Osteocyte (in vitro differentiated cells): ENCODE data around the gene MBP. TPM values are rescaled to one million over a fixed set of nuclear protein-coding genes. Genes with fewer than 3 reads are reported as not detected.
"Not testable (repeated sequence)": the region's sequence is repeated elsewhere in the genome, so short reads cannot be mapped to it uniquely, and the experiment has no call there.

ENCODE experiments used
- DNase-seq: peaks from one replicate; pipeline ENCODE4 v3.0.0; 2021; ENCODE audit warnings: mixed read lengths; ENCODE audit not compliant: unreplicated experiment; ENCODE audit errors: extremely low spot score
- H3K27ac Mint-ChIP-seq: one replicate; pipeline ENCODE4 v1.8.0; 2021; ENCODE audit warnings: mild to moderate bottlenecking, mixed read lengths; ENCODE audit not compliant: unreplicated experiment
- H3K27me3 Mint-ChIP-seq: one replicate; pipeline ENCODE4 v1.8.0; 2021; ENCODE audit warnings: mixed read lengths; ENCODE audit not compliant: unreplicated experiment
- H3K36me3 Mint-ChIP-seq: one replicate; pipeline ENCODE4 v1.8.0; 2021; ENCODE audit warnings: mixed read lengths; ENCODE audit not compliant: unreplicated experiment
- H3K4me1 Mint-ChIP-seq: one replicate; pipeline ENCODE4 v1.8.0; 2021; ENCODE audit warnings: mixed read lengths; ENCODE audit not compliant: unreplicated experiment
- H3K4me3 Mint-ChIP-seq: one replicate; pipeline ENCODE4 v1.8.0; 2021; ENCODE audit warnings: mild to moderate bottlenecking, moderate library complexity, mixed read lengths; ENCODE audit not compliant: unreplicated experiment
- H3K9me3 Mint-ChIP-seq: one replicate; pipeline ENCODE4 v1.8.0; 2021; ENCODE audit warnings: mixed read lengths; ENCODE audit not compliant: unreplicated experiment
- total RNA-seq: library from RNA; stranded (reverse); gene quantifications from 2 replicates; pipeline ENCODE4 v1.2.1, GENCODE V29; 2021
- TF ChIP-seq, protein P1 (sequence below): fragments of 200-600 bp; sonication (generic); IDR thresholded peaks from 2 replicates; pipeline ENCODE4 v1.5.0; 2021; ENCODE audit warnings: antibody characterized with exemption, mild to moderate bottlenecking, moderate library complexity

Gene MBP
- total RNA-seq, 1 donor from 2014 or later, result 18.6 TPM

DNA sequence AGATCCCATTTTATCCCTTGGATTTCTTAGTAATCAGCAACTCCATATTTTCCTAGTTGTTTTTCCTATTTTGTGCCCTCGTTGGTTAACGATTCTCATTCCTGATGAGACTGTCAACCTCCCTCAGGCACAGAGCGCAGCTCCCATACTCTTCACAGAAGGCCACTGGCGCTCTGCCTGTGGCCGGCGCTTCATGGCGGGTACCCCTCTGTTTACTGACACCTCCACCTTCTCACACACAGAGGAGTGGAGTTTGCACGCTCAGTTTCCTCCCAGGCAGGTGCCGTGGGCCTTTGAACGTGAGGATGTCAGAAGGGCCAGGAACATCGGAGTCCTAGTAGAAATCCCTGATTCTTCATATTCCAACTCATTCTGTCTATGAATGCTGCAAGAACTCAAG, 139.0 kb downstream of the MBP start:
- H3K27ac Mint-ChIP-seq, result no peak overlapping the region
- TF ChIP-seq, protein P1, sequence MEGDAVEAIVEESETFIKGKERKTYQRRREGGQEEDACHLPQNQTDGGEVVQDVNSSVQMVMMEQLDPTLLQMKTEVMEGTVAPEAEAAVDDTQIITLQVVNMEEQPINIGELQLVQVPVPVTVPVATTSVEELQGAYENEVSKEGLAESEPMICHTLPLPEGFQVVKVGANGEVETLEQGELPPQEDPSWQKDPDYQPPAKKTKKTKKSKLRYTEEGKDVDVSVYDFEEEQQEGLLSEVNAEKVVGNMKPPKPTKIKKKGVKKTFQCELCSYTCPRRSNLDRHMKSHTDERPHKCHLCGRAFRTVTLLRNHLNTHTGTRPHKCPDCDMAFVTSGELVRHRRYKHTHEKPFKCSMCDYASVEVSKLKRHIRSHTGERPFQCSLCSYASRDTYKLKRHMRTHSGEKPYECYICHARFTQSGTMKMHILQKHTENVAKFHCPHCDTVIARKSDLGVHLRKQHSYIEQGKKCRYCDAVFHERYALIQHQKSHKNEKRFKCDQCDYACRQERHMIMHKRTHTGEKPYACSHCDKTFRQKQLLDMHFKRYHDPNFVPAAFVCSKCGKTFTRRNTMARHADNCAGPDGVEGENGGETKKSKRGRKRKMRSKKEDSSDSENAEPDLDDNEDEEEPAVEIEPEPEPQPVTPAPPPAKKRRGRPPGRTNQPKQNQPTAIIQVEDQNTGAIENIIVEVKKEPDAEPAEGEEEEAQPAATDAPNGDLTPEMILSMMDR, result no peak
- no peaks in the 10 kb centered on the region for H3K36me3 Mint-ChIP-seq
- H3K4me3 Mint-ChIP-seq, result no peak overlapping the region
- peaks cover 11% of the 10 kb centered on the region for H3K27me3 Mint-ChIP-seq
- no peaks in the 10 kb centered on the region for H3K4me1 Mint-ChIP-seq
- DNase-seq, result peak; percentile 49
- H3K9me3 Mint-ChIP-seq, result no peaks in the 10 kb centered on the region

DNA sequence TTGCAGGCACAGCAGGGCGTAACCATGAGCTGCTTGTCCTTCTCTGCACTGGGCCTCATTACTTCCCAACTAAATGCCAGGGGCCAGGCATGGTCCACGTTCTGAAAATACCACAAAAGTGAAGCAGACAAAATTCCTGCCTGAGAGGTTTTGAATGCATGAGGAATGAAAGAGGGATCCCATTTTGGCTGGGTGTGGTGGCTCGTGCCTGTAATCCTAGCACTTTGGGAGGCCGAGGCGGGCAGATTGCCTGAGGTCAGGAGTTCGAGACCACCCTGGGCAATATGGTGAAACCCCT, 139.5 kb downstream of the MBP start:
- no peaks in the 10 kb centered on the region for H3K9me3 Mint-ChIP-seq
- no peaks in the 10 kb centered on the region for H3K36me3 Mint-ChIP-seq
- peak; percentile 56 for DNase-seq
- no peak overlapping the region for H3K4me3 Mint-ChIP-seq
- no peaks in the 10 kb centered on the region for H3K4me1 Mint-ChIP-seq
- H3K27ac Mint-ChIP-seq, result no peak overlapping the region
- TF ChIP-seq, protein P1, result no peak
- H3K27me3 Mint-ChIP-seq, result peaks cover 14% of the 10 kb centered on the region

DNA sequence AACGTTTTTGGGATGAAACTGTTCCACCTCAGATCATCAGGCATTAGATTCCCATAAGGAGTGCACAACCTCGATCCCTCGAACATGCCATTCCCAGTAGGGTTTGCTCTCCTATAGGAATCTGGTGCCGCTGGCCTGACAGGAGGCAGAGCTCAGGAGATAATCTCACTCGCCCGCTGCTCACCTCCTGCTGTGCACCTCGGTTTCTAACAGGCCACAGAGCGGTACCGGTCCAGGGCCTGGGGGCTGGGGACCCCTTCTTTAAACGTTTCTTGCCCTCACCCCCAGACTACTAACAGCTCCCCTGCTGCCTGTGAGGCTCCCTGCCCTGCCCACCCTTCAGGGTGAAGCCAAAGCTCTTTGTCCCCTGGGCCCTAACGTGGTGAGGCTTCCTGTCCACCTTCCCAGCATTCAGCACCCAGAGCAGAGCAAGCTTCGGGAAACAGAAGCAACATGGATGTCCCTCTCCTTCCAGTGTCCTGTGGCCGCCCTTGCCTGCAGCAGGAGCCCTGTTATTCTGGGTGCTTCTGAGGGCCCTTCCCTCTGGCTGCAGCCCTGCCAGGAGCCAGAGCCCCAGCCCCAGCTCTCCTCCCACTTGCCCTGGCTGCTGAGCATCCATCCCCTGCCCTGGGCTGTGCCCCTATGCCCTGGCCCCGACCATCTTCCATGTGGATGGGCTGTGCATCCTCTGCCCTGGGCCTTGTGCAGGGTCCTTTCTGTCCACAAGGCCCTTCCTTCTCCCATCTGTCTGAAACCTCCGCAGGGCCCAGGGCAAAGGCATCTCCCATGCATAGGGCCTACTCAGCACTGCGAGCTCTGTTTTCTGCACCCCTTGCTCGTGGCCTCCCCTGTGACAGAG, 140.1 kb downstream of the MBP start:
- Mint-ChIP-seq H3K27me3 (peaks cover 15% of the 10 kb centered on the region), H3K9me3 (no peaks in the 10 kb centered on the region), H3K4me1 (no peaks in the 10 kb centered on the region), H3K36me3 (no peaks in the 10 kb centered on the region), H3K27ac (no peak overlapping the region), H3K4me3 (no peak overlapping the region)
- TF ChIP-seq, protein P1, result no peak
- no peak for DNase-seq

DNA sequence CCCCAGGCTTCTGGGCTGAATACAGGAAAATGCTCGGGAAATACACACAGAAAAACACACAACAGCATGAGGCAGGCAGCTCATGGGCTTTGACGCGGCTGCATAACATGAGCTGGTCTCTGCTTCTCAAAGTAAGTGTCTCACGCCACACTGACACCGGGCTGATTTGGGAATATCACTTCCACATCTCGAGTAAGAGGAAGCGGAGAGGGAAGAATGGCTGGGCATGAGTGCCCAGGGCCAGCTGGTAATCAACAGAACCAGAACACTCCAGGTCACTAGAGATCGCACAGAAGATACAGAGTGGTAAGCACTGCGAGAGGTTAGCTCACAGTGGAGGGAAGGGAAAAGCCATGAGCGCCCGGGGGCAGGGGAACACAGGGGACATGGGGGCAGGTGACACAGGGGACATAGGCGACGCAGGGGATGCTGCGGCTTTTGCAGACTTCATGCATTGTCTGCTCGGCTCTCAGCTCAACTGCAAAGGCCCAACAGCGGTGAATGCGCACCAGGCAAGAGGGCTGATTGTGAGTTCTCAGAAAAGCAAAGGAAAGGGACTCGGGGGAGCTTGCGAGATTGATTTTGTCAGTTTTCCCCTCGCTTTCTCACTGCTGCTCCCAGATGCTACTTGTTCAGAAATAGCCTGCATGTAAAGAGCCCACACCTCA, 141.4 kb downstream of the MBP start:
- no peaks in the 10 kb centered on the region for H3K36me3 Mint-ChIP-seq
- DNase-seq, result peak; percentile 75
- H3K4me1 Mint-ChIP-seq, result no peaks in the 10 kb centered on the region
- TF ChIP-seq, protein P1, result no peak
- H3K9me3 Mint-ChIP-seq, result no peaks in the 10 kb centered on the region
- no peak overlapping the region for H3K4me3 Mint-ChIP-seq
- no peak overlapping the region for H3K27ac Mint-ChIP-seq
- peaks cover 15% of the 10 kb centered on the region for H3K27me3 Mint-ChIP-seq

DNA sequence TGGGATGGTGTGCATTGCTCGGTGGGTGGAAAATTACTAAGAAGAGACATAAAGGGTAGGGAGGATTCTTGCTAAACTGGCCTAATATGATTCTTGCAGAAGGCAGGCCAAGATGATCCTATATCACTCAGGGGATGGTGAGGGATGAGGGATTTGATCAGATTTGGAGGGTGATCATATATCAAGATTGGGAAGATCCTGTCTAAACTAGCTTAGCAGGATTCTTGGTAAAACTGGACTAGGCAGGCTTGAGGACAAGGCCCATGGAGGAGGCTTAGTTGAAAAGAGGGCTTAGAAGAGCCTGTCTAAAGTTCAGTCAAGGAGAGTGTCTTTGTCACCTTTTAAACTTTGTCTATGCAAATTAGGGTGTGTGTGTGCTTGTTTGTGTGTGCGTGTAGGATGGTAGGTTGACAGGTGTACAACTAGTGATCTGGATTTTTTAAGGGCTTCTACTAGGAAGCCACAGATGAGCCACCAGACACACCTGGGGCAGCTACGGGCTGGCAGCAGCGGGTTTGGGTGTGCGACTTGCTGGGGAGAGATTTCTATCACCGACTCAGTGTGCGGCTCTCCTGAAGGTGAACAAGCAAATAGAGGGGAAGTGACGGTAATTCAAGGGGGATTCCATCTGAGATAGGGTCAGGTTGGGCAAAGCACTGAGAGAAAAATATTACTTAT, 142.1 kb downstream of the MBP start:
- peak; percentile 42 for DNase-seq

More for the DNA sequence above, 142.1 kb downstream of the MBP start:
- peaks cover 10% of the 10 kb centered on the region for H3K27me3 Mint-ChIP-seq
- H3K9me3 Mint-ChIP-seq, H3K4me3 Mint-ChIP-seq, H3K36me3 Mint-ChIP-seq, H3K4me1 Mint-ChIP-seq, H3K27ac Mint-ChIP-seq: not testable (repeated sequence)
